ENCODE data around the gene GYS1.

GYS1 gene

DNA sequence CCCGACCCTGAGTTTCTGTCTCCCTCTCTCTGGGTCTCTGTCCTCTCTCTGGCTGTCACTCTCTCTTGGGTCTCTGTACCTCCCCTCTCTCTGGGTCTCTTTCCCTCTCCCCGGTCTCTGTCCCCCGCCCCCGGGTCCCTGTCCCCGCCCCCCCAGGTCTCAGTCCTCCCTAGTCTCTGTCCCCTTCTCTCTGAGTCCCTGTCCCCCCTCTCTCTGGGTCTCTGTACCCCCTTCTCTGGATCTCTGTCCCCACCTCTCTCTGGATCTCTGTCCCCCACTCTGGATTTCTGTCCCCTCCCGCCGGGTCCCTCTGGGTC lies 30.3 kb downstream of the GYS1 start:
- DNase-seq = no peak

DNA sequence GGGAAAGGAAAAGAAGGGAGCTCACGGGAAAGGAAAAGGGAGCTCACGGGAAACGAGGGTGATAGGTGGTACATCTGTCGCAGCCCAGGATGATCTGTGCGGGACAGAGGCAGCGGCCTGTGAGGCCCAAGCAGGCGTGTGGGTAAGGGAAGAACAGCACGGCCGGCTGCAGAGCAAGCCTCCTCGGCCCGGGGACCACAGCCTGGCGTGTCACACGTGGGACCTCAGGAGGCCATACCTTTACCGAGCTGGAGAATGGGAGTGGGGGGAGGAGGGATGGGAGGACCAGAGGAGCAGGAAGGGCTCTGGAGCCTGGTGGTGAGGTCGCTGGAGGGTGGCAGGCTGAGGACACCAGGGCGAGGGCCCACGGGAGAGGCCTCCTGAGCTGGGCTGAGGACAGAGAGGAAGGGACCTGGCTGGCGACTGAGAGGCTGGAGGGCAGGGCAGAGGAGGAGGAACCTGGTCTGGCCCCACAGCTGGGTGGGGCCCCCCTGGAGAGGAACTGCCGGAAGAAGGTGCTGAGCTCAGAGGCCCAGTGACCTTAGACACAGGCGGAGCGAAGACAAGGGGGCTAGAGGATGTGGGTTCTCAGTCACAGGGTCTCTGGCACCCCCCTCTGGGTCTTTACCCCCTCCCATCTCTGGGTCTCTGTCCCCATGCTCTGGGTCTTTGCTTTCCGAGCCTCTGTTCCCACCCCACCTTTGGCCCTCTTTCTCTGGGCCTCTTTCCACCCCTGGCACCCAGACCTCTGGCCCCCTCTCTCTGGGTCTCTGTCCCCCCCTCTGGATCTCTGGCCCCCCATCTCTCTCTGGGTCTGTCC lies 30.9 kb downstream of the GYS1 start:
- DNase-seq = no peak

DNA sequence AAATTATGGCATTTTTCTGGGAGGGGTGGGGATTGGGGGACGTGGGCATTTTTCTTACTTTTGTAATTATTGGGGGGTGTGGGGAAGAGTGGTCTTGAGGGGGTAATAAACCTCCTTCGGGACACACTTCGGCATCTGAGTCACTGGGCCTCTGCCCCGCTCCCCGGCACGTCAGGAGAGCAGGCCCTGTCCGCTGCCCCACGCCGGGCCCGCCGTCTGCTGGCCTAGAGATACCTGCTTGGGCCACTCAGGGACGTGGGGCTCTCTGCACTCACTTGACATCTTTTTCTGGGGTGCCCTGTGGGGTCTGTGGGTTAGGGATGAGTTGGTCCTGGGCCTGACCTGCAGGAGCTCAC lies 31.5 kb downstream of the GYS1 start:
- DNase-seq = no peak

DNA sequence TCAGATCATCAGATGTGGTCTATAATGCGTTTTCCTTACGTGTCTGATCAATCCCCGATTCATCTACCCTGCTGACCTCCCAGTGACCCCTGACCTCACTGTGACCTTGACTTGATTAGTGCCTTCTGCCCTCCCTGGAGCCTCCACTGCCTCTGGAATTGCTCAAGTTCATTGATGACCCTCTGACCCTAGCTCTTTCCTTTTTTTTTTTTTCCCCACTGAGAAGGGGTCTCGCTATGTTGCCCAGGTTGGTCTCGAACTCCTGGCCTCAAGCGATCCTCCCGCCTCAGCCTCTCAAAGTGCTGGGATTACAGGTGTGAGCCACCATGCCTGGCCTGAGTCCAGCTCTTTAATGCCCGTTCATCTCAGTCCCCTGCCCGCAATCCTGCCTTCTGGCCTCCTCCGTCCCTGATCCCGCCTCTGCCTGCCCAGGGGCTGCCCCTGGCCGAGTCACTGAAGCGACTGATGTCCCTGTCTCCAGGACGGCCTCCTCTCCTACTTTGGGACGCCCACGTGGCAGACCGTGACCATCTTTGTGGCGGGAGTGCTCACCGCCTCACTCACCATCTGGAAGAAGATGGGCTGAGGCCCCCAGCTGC lies 32.0 kb downstream of the GYS1 start:
- no peak for DNase-seq

DNA sequence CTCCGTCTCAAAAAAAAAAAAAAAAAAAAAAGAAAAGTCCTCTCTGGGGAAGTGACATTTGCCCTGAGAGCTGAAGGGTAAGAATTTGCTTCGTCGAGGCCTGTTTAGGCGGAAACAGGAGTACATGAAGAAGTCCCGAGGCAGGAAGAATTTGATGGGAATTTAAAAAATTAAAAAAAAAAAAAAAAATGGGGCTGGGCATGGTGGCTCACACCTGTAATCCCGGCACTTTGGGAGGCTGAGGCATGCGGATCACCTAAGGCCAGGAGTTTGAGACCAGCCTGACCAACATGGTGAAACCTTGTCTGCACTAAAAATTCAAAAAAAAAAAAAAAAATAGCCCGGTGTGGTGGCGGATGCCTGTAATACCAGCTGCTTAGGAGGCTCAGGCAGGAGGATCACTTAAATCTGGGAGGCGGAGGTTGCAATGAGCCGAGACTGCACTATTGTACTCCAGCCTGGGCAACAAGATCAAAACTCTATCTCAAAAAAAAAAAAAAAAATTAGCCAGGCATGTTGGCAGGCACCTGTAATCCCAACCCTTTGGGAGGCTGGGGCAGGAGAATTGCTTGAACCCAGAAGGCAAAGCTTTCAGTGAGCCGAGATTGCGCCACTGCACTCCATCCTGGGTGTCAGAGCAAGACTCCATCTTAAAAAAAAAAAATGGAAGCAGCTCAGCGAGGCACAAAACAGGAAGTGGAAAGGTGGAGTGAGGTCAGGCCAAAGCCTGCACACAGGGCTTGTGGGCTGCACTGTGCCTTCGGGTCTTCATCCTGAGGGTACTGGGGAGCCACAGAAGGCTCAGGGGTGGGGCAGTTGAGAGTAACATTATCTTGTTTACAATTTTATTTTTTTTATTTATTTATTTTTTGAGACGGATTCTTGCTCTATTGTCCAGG lies 33.5 kb downstream of the GYS1 start:
- DNase-seq = no peak

DNA sequence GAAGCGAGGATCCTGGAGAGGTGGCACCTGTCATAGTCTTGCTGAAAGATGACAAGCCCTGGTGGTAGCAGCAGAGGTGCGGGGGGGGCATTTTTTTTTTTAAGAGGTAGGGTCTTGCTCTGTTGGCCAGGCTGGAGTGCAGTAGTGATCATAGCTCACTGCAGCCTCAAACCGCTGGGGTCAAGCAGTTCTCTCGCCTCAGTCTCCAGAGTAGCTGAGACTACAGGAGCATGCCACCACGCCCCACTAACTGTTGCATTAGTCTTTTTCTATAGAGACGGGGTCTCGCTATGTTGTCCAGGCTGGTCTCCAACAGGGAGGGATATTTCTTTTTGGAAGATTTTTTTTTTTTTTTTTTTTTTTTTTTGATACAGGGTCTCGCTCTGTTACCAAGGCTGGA lies 35.1 kb downstream of the GYS1 start:
- DNase-seq = no peak

DNA sequence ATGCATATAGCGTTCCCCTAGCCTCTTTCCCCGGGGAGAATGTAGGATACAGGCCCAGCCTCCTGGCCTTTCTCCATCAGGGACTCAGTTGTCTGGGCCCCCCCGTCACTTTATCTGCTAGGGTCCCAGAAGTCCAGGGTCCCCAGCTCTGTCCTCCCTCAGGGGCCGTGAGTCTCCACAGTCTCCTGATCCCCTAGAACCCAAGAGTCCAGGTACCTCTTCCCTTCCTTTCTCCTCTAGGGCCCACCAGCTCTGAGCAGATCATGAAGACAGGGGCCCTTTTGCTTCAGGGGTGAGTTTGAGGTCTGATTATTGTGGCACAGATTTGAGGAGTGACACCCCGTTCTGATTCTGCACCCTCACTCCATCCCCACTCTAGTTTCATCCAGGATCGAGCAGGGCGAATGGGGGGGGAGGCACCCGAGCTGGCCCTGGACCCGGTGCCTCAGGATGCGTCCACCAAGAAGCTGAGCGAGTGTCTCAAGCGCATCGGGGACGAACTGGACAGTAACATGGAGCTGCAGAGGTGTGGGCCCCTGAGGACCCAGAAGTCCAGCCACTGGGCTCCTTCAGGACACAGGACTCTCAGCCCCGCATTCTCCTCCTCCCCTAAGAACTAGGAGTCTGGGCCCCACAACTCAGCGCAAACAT lies 37.7 kb downstream of the GYS1 start:
- no peak for DNase-seq

DNA sequence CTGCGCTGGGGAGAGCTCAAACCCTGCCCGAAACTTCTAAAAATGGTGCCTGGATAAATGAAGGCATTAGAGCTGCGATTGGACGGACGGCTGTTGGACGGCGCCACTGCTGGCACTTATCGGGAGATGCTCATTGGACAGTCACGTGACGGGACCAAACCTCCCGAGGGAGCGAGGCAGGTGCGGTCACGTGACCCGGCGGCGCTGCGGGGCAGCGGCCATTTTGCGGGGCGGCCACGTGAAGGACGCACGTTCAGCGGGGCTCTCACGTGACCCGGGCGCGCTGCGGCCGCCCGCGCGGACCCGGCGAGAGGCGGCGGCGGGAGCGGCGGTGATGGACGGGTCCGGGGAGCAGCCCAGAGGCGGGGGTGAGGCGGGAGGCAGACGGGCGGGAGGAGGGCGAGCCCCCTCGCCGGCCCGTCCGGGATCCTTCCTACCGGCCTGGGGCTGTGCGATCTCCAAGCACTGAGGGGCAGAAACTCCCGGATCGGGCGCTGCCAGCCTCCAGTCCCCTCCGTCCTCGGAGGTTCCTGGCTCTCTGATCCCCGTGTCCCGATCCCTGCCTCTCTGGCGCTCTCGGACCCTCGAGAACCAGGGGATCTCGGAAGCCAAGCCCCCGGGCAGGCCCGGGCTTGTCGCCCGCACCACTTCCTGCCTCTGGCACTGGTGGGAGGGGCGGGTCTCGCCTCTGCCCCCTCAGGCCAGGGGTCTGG lies 38.4 kb downstream of the GYS1 start, which contains the start of gene BAX:
Gene BAX (plus strand): TSS at position 281 of the 713 bp plus-strand sequence. CDS start 54 bp downstream, at position 335.
- peak; percentile 99 for DNase-seq

DNA sequence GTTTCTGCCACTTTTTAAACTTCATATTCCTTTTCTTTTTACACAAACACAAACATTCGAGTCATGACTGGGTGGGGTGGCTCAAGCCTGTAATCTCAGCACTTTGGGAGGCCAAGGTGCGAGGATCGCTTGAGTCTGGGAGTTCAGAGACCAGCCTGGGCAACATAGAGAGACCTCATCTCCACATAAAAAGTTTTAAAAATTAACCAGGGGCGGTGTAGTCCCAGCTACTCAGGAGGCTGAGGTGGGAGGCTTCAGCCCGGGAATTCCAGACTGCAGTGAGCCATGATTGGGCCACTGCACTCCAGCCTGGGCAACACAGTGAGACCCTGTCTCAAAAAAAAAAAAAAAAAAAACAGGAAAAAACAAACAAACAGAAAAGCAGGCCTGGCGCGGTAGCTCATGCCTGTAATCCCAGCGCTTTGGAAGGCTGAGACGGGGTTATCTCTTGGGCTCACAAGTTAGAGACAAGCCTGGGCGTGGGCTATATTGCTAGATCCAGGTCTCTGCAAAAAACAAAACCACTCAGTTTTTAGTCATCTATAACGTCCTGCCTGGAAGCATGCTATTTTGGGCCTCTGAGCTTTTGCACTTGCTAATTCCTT lies 39.0 kb downstream of the GYS1 start:
- DNase-seq = no peak

DNA sequence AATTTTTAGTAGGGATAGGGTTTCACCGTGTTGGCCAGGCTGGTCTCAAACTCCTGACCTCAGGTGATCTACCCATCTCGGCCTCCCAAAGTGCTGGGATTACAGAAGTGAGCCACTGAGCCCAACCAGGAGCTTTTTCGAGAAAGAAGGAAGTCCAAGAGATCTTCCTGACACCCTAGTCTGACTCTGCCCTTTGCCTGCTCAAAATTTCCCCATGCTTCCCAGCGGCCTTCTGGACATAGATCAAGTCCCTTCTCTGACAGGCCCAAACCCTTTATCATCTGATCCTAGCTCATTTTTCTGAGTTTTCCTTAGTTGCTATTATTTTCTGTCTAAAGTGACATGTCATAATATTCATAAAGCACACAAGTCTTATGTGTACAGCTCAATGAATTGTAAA lies 40.0 kb downstream of the GYS1 start:
- DNase-seq = no peak

DNA sequence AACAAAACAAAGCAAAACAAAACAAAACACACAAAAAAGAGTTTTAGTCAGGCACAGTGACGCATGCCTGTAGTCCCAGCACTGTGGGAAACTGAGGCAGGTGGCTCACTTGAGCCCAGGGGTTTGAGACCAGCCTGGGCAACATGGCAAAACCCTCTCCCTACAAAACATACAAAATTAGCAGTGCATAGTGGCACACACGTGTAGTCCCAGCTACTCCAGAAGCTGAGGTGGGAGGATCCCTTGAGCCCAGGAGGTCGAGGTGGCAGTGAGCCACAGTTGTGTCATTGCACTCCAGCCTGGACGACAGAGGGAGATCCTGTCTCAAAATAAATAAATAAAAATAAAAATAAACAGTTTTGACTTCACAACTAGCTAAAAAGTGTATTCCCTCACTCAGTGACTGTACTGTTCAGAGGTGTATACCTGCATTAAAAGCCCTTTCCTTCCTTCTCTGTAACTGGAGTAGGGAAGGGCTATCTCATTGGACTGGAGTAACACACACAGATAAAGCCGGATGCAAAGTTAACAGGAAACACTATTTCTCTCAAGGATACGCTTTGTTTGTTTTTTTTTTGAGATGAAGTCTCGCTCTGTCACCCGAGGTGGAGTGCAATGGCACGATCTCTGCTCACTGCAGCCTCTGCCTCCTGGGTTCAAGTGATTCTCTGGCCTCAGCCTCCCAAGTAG lies 42.1 kb downstream of the GYS1 start:
- DNase-seq = no peak

DNA sequence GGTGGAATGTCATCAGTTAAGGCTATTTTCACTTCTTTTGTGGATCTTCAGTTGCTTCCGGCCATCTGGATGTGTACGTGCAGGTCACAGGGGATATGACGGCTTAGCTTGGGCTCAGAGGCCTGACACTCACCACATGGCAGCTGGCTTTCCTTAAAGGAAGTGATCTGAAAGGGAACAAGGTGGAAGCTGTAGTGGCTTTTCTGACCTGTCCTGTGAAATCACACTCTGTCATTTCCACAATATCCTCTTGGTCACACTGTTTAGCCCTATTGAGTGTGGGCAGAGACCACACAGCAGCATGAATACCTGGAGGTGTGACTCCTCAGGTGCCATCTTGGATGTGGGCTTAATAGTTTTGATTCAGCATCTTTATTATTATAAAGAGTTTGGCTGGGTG lies 43.0 kb downstream of the GYS1 start:
- DNase-seq = no peak

DNA sequence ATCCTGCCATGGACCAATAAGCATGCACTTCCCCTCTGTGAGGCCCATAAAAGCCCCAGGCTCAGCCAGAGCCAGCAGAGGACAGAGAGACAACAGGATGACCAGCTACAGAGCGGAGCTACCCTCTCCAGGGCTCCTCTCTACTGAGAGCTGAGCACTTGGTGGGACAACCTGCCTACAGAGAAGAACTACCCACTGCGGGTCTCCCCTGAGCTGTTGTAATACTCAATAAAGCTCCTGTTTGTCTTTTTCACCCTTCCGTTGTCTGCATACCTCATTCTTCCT lies 45.9 kb downstream of the GYS1 start:
- no peak for DNase-seq

DNA sequence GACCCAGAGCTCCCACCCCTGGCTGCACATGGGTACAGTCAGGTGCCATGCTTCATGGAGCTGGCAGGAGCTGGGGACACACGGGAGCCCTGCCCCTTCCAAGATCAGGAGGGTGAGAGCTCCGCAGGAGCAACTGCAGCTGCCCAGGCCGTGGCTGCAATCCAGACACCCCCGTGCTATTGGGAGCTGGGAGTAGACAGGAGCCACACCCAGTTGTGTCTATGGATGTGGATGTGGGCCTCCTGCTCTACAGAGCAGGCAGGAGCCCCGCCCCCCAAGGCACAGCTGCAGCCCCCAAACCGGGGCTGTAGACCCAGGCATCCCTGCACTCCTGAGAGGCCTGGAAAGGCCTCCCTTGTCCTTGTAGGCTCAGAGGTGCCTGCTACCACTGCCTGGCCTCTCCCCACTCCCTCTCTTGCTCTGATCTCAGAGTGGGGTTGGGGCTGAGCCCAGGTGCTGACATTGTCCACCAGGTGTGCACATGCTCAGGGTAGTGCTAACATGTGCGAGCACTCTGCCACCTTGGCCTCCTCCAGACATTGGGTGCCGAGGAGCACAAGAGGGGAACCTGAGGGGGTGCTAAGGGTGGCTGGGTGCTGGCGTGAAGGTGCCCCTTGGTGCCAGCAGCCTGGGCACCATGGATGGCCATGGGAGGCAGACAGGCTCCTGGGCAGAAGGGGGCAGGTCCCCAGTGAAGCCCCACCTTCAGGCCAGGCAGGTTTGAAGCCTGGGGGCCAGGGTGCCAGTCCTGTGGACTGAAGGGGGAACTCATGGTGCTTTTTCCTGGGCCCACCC lies 46.4 kb downstream of the GYS1 start:
- no peak for DNase-seq

DNA sequence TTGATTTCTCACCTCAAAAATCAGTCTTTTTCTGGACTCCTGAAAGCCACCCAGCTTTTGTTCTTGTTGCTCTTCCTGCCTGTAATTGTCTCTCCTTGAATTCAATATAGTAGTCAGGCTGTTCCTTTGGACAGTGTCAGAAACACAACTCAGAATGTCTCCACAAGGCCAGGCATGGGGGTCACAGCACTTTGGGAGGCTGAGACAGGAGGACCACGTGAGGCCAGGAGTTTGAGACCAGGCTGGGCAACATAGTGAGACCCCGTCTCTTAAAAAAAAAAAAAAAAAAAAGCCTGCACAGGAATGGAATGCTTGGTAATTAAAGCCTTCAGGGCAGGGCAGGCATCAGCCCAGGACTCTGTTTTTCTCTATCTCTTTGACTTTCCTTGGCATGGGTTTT lies 47.3 kb downstream of the GYS1 start:
- DNase-seq = no peak

DNA sequence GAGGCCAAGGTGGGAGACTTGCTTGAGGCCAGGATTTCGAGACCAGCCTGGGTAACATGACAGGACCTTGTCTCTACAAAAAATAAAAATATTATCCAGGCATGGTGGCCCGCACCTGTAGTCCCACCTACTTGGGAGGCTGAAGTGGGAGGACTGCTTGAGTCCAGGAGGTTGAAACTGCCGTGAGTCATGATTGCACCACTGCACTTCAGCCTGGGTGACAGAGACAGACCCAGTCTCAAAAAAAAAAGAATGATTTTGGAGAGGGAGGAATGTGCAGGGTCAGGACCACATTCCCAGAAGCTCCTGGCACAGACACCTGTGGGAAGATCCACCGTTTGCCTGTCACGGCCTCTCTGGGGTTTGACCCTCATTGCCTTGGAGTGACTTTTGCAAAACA lies 47.7 kb downstream of the GYS1 start:
- no peak for DNase-seq

DNA sequence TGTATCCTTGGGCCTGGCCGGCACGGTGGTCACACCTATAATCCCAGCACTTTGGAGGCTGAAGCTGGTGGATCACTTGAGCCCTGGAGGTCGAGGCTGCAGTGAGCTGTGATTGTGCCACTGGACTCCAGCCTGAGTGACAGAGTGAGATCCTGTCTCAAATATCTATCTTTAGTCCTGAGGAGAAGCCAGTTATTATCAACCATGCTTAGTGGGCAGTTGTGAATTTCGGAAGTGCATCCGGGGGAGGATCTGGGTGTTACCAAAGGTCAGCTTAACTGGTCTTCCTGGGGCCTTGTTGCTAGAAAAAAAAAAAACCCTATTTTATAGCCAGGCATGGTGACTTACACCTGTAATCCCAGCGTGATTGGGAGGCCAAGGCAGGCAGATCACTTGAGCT lies 50.0 kb downstream of the GYS1 start:
- no peak for DNase-seq

DNA sequence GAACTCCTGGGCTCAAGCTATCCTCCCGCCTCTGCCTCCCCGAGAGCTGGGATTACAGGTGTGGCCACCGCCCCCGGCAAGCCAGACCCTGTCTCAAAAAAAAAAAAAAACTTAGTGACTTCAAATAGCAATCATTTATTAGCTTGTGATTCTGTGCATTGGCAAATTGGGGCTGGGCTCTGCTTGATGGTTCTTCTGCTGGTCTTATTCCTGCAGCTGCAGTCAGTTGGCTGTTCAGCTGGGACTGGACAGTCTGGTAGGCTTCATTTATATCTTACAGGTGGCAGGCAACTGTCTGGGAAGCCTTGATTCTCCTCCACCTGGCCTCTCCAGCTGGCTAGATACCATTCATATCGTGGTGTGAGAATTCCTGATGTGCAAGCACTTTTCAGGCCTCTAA lies 52.2 kb downstream of the GYS1 start:
- DNase-seq = no peak

DNA sequence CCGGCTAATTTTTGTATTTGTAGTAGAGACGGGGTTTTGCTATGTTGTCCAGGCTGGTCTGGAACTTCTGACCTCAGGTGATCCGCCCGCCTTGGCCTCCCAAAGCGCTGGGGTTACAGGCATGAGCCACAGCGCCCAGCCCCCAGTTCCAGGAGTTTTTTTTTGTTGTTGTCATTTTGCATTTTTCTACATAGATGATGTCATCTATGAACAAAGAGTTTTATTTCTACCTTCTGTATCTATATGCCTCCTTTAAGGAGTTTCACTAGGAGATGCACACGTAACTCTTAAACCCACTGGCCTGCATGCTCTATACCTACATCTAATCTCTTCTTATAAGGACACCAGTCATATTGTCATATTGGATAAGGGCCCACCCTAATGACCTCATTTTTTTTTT lies 54.9 kb downstream of the GYS1 start:
- no peak for DNase-seq

DNA sequence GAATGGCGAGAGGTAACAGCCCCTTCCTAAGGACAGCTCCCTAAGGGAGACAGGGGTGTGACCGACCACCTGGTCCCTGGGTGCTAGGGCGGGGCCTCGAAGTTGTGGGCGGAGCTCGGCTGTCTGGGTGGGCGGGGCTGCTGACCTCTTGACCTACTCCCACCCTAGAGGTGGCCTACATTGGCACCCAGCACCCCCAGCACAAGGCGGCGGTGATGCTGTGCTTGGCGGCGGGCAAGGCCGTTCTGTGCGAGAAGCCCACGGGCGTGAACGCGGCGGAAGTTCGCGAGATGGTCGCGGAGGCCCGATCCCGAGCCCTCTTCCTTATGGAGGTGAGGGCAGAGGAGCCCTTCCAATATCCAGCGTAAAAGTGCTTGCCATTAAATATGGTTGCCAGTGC lies 57.2 kb downstream of the GYS1 start:
- no peak for DNase-seq

DNA sequence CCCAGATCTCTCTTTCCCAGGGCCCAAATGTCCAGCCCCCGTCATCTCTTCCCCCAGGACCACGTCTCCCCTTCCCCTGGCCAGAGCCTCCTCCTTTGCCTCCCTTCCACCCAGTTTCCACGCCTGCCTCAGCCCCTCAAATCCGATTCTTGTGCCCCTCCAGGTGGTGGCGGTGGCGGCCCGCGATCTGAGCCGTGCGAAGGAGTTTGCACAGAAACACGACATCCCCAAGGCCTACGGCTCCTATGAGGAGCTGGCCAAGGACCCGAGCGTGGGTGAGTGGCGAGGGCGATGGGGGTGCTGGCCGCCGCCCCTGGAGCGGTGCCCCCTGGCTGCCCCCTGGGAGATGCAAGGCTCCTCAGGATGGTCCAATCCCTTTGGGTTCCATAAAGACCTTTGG lies 58.3 kb downstream of the GYS1 start:
- no peak for DNase-seq
